GM21360 (cell line): Measurements from ENCODE around the gene LEMD2.

ENCODE experiments used
- ATAC-seq: cut with Tn5 transposase; IDR thresholded peaks from one replicate; pipeline ENCODE4 v1.9.1; 2021; ENCODE audit warnings: mild to moderate bottlenecking, moderate library complexity; ENCODE audit not compliant: unreplicated experiment

LEMD2 gene

DNA sequence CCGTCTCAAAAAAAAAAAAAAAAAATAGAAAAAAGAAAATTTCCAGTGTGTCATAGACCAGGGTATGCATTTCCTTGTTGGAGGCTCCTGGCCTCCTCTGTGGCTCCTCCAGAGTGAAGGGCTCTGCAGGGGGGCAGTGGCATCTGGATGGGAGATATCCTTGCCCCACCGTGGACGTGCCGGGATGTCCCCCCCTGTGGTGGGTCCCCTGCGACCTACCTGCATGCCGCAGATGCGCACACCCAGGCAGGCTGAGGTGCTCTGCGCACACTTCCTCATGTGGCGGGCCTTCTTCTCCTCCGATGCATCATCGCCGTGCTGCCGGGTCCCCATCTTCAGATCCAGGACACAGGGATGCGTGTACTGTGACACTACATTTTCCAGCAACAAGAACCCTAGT lies 63.7 kb downstream of the LEMD2 start:
- ATAC-seq = no peak

GRCh38 chr6:33724102-33725023 lies 64.6 kb downstream of the LEMD2 start:
- no peak for ATAC-seq

GRCh38 chr6:33723371-33724085 lies 65.4 kb downstream of the LEMD2 start:
- no peak for ATAC-seq

DNA sequence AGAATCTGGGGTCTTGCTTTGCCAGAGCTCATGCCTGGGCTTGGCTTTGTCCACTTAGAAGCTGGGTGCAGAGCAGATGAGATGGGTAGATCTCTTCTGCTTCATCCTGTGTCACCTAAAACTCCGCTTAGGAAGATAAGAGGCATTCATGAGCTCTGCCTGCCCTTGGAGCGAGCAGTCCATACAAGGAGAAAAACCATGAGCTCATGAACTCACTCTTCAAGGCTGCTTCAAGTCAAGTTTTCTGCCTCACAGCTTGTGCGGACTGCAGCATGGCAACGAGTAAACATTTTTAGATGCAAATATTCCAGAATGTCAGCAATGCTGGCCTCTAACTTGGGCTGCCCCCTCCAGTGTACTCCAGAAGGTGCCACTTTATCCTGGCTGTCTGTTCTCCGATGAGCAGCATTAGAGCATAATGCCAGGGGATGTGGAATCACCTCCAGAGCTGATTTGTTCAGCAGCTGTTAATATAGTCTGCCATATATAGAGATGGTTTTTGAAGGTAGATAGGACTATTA lies 66.8 kb downstream of the LEMD2 start:
- ATAC-seq = no peak

GRCh38 chr6:33721508-33721907 lies 67.4 kb downstream of the LEMD2 start:
- ATAC-seq = no peak
